ENCODE data around the gene GPR18. TPM values are rescaled to one million over a fixed set of nuclear protein-coding genes. Genes with fewer than 3 reads are reported as not detected.
"Not testable (repeated sequence)": the region's sequence is repeated elsewhere in the genome, so short reads cannot be mapped to it uniquely, and the experiment has no call there.

Gene GPR18
- total and polyA plus RNA-seq, 2 donors (not counting 1 experiment from before 2014, with no cell fraction given): not detected

DNA sequence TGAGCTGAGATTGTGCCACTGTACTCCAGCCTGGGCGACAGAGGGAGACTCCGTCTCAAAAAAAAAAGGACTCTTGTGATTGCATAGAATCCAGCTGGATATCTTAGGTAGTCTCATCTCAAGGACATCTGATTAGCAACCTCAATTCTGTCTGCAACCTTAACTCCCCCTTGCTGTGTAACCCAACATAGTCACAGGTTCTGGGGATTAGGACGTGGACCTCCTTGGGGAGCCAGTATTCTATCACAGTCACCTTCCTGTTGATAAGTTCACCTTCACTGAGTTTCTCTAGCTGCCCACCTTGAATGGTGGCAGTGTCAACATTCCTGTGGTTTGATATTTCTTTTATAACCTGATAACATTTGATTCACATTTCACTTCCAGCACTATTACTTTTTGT lies 27.2 kb downstream of the GPR18 start:
- no peak overlapping the region for H3K9ac ChIP-seq (ENCODE audit: insufficient read depth, low read length)
- H3K4me1 ChIP-seq (ENCODE audit: control insufficient read depth, extremely low read depth, insufficient read depth, low read length): peaks cover 5% of the 10 kb centered on the region
- H3K27ac ChIP-seq (ENCODE audit: insufficient read depth, low read length): no peak overlapping the region
- no peak for TF ChIP-seq EZH2 (IDR thresholded peaks at IDR 0.05; ENCODE audit: low read length, missing control alignments)
- TF ChIP-seq, protein P1, sequence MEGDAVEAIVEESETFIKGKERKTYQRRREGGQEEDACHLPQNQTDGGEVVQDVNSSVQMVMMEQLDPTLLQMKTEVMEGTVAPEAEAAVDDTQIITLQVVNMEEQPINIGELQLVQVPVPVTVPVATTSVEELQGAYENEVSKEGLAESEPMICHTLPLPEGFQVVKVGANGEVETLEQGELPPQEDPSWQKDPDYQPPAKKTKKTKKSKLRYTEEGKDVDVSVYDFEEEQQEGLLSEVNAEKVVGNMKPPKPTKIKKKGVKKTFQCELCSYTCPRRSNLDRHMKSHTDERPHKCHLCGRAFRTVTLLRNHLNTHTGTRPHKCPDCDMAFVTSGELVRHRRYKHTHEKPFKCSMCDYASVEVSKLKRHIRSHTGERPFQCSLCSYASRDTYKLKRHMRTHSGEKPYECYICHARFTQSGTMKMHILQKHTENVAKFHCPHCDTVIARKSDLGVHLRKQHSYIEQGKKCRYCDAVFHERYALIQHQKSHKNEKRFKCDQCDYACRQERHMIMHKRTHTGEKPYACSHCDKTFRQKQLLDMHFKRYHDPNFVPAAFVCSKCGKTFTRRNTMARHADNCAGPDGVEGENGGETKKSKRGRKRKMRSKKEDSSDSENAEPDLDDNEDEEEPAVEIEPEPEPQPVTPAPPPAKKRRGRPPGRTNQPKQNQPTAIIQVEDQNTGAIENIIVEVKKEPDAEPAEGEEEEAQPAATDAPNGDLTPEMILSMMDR (conservative IDR thresholded peaks at IDR 0.05 in 1 of 2, IDR thresholded peaks at IDR 0.05 in 1 of 2; ENCODE audit: low read depth in 1 of 2, low read length in 2 of 2): no peak
- no peaks in the 10 kb centered on the region for H4K20me1 ChIP-seq (ENCODE audit: control insufficient read depth, extremely low read depth, insufficient read depth, low read length)
- DNase-seq (ENCODE audit: low read depth in 2 of 2): no peak
- H3K4me2 ChIP-seq (ENCODE audit: extremely low read depth, insufficient read depth, low read length): no peak overlapping the region
- H3K36me3 ChIP-seq (ENCODE audit: control insufficient read depth, insufficient read depth, low read length): no peaks in the 10 kb centered on the region
- no peak overlapping the region for H2AFZ ChIP-seq (ENCODE audit: low read length)
- no peak overlapping the region for H3K4me3 ChIP-seq (replicated peaks in 1 of 4; ENCODE audit: control extremely low read depth in 1 of 4, insufficient read depth in 1 of 4, low read depth in 3 of 4, low read length in 4 of 4)
- H3K79me2 ChIP-seq (ENCODE audit: control insufficient read depth, insufficient read depth, low read length): peaks cover 7% of the 10 kb centered on the region
- no peaks in the 10 kb centered on the region for H3K9me3 ChIP-seq (ENCODE audit: control insufficient read depth, insufficient read depth, low read depth, low read length)
- no peaks in the 10 kb centered on the region for H3K27me3 ChIP-seq (ENCODE audit: control insufficient read depth, insufficient read depth, low read length)

DNA sequence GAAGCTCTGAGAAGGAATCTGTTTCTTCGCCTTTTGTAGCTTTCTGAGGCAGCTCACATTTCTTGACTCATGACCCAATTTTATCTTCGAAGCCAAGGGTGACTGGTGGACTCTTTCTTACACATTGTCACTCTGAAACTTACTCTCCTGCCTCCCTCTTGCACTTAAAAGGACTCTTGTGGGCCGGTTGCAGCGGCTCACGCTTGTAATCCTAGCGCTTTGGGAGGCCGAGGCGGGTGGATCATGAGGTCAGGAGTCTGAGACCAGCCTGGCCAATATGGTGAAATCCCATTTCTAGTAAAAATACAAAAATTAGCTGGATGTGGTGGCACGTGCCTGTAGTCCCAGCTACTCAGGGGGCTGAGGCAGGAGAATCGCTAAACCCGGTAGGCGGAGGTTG lies 27.6 kb downstream of the GPR18 start:
- H3K4me1 ChIP-seq (ENCODE audit: control insufficient read depth, extremely low read depth, insufficient read depth, low read length); H3K4me3 ChIP-seq (replicated peaks in 1 of 4; ENCODE audit: control extremely low read depth in 1 of 4, insufficient read depth in 1 of 4, low read depth in 3 of 4, low read length in 4 of 4); H4K20me1 ChIP-seq (ENCODE audit: control insufficient read depth, extremely low read depth, insufficient read depth, low read length); H3K27me3 ChIP-seq (ENCODE audit: control insufficient read depth, insufficient read depth, low read length); H2AFZ ChIP-seq (ENCODE audit: low read length); H3K36me3 ChIP-seq (ENCODE audit: control insufficient read depth, insufficient read depth, low read length); H3K79me2 ChIP-seq (ENCODE audit: control insufficient read depth, insufficient read depth, low read length); H3K9ac ChIP-seq (ENCODE audit: insufficient read depth, low read length); H3K9me3 ChIP-seq (ENCODE audit: control insufficient read depth, insufficient read depth, low read depth, low read length); H3K4me2 ChIP-seq (ENCODE audit: extremely low read depth, insufficient read depth, low read length); DNase-seq (ENCODE audit: low read depth in 2 of 2); H3K27ac ChIP-seq (ENCODE audit: insufficient read depth, low read length): not testable (repeated sequence)

DNA sequence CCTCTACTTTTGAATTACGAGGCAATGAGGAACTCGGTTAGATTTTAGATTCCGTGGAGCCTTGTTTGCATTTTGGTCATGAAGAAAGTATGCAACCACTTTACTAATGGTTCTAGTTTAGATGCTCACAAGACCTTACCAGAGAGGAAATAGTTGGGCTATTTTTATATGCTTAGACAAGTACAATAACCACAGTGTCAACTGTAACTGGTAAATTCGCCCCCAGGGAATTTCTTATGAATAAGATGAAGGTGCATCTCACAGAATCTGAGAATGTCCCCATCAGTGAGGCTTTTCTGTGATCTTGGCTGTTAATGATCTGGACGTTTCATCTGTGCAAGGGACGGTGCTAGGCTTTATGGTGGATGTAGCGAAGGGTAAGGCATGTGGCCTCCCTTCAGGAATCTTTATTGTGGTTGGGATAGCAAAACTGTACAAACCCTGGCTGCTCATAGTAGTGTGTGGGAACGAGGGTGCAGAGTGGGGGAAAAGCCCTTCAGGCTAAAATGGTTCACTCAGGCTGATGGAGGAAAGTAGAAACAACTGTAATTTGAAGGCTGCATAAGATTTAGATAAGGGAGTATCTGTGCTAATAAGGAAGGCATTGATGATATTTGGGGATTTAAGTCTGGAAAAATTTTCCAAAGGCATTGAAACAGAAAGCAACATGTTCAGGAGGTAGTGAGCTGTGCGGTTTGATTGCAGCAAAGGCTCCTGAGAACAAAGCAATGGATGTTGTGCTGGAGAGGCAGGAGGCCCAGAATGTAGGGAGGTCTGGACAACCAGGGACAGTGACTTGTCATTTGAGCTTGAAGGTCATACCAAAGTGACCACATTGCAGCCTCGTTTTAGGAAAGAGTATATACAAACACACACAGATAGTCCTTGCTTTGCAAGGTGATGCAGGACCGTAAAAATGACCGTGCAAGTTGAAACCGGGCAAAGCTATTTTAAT lies 29.2 kb downstream of the GPR18 start:
- Histone ChIP-seq H3K4me2 (ENCODE audit: extremely low read depth, insufficient read depth, low read length) (peak overlapping the region; percentile 7), H3K4me3 (replicated peaks in 1 of 4; ENCODE audit: control extremely low read depth in 1 of 4, insufficient read depth in 1 of 4, low read depth in 3 of 4, low read length in 4 of 4) (no peak overlapping the region), H3K79me2 (ENCODE audit: control insufficient read depth, insufficient read depth, low read length) (peaks cover 12% of the 10 kb centered on the region), H3K9me3 (ENCODE audit: control insufficient read depth, insufficient read depth, low read depth, low read length) (no peaks in the 10 kb centered on the region), H3K27me3 (ENCODE audit: control insufficient read depth, insufficient read depth, low read length) (no peaks in the 10 kb centered on the region), H3K36me3 (ENCODE audit: control insufficient read depth, insufficient read depth, low read length) (no peaks in the 10 kb centered on the region), H4K20me1 (ENCODE audit: control insufficient read depth, extremely low read depth, insufficient read depth, low read length) (no peaks in the 10 kb centered on the region), H2AFZ (ENCODE audit: low read length) (no peak overlapping the region), H3K4me1 (ENCODE audit: control insufficient read depth, extremely low read depth, insufficient read depth, low read length) (peaks cover 5% of the 10 kb centered on the region), H3K9ac (ENCODE audit: insufficient read depth, low read length) (no peak overlapping the region), H3K27ac (ENCODE audit: insufficient read depth, low read length) (peak overlapping the region; percentile 19)
- TF ChIP-seq, protein P1 (conservative IDR thresholded peaks at IDR 0.05 in 1 of 2, IDR thresholded peaks at IDR 0.05 in 1 of 2; ENCODE audit: low read depth in 1 of 2, low read length in 2 of 2): no peak
- no peak for TF ChIP-seq EZH2 (IDR thresholded peaks at IDR 0.05; ENCODE audit: low read length, missing control alignments)
- peak; percentile 36 to 95 for DNase-seq (ENCODE audit: low read depth in 2 of 2)

Data from fibroblast of lung (primary cell).